HL-60 (cell line): ENCODE results near the gene ELF2.
"Not testable (repeated sequence)": the region's sequence is repeated elsewhere in the genome, so short reads cannot be mapped to it uniquely, and the experiment has no call there.

ENCODE experiments used
- DNase-seq, 2 experiments: peaks; one replicate each; pipeline ENCODE4 v3.0.0-alpha.2; 2010 to 2020; ENCODE audit warnings: low read depth in 1 of 2, low spot score in 1 of 2
- H3K27ac ChIP-seq: fragments of 250-450 bp; sonication (Bioruptor Pico); replicated peaks from 2 replicates; pipeline ENCODE4 v1.5.1; 2020; ENCODE audit warnings: mild to moderate bottlenecking, moderate library complexity
- H3K27me3 ChIP-seq: fragments of 250-450 bp; sonication (Bioruptor Pico); 2 replicates; pipeline ENCODE4 v1.5.1; 2021; ENCODE audit warnings: mild to moderate bottlenecking, moderate library complexity; ENCODE audit not compliant: insufficient read depth, poor library complexity, severe bottlenecking
- H3K4me3 ChIP-seq: replicated peaks from 2 replicates; pipeline ENCODE4 v1.5.1; 2011; ENCODE audit warnings: mild to moderate bottlenecking, control low read depth, low read length; ENCODE audit not compliant: insufficient read depth
- GABPA ChIP-seq: IDR thresholded peaks from 2 replicates; pipeline ENCODE4 v1.6.1; 2012; ENCODE audit warnings: low read depth
- POLR2AphosphoS5 ChIP-seq: IDR thresholded peaks from 2 replicates; pipeline ENCODE4 v1.6.1; 2012; ENCODE audit warnings: low read depth
- SPI1 ChIP-seq: IDR thresholded peaks from 2 replicates; pipeline ENCODE4 v1.6.1; 2012; ENCODE audit warnings: low read depth, mild to moderate bottlenecking, borderline replicate concordance
- TF ChIP-seq, protein P1 (sequence below): IDR thresholded peaks from 2 replicates; pipeline ENCODE4 v1.6.1; 2012; ENCODE audit warnings: low read depth; ENCODE audit not compliant: insufficient replicate concordance
- TF ChIP-seq, protein P2 (sequence below): IDR thresholded peaks from one replicate; pipeline ENCODE4 v1.5.1; 2011; ENCODE audit warnings: low read length, control low read depth, inconsistent platforms; ENCODE audit not compliant: insufficient read depth

ELF2 gene

DNA sequence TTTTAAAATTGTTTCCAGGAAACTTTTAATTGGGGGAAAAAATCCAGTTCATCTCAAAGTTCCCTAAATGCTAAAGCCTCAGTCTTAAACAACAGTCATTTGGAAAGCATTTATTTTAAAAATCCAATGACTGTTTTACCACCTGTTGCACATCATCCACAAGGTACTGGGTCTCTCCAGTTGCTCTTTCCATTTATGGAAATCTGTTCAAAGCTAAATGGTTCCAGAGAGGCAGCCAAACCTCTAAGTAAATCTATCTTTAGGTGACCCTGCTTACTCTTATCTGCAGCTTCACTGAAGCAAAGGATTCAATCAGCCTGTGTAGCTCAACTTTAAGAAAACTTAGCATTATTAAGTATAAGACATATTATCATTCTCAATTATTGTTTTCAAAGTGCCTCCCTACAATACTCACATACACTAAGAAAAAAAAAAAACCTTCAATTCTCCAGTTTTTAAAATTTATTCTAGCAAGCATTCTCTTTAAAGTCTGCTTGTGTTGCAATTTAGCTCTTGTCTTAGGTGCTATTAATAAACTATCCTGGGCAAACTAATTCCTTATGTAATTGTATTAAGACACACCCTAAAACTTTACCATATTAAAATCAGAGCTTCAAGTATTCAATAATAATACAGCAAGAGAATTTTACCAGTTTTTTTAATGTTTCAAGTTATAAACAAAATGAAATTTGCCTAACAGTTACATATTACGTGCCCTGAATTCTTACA lies 100.8 kb downstream of the ELF2 start:
- TF ChIP-seq, protein P1, sequence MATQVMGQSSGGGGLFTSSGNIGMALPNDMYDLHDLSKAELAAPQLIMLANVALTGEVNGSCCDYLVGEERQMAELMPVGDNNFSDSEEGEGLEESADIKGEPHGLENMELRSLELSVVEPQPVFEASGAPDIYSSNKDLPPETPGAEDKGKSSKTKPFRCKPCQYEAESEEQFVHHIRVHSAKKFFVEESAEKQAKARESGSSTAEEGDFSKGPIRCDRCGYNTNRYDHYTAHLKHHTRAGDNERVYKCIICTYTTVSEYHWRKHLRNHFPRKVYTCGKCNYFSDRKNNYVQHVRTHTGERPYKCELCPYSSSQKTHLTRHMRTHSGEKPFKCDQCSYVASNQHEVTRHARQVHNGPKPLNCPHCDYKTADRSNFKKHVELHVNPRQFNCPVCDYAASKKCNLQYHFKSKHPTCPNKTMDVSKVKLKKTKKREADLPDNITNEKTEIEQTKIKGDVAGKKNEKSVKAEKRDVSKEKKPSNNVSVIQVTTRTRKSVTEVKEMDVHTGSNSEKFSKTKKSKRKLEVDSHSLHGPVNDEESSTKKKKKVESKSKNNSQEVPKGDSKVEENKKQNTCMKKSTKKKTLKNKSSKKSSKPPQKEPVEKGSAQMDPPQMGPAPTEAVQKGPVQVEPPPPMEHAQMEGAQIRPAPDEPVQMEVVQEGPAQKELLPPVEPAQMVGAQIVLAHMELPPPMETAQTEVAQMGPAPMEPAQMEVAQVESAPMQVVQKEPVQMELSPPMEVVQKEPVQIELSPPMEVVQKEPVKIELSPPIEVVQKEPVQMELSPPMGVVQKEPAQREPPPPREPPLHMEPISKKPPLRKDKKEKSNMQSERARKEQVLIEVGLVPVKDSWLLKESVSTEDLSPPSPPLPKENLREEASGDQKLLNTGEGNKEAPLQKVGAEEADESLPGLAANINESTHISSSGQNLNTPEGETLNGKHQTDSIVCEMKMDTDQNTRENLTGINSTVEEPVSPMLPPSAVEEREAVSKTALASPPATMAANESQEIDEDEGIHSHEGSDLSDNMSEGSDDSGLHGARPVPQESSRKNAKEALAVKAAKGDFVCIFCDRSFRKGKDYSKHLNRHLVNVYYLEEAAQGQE, result no peak
- TF ChIP-seq, protein P2, sequence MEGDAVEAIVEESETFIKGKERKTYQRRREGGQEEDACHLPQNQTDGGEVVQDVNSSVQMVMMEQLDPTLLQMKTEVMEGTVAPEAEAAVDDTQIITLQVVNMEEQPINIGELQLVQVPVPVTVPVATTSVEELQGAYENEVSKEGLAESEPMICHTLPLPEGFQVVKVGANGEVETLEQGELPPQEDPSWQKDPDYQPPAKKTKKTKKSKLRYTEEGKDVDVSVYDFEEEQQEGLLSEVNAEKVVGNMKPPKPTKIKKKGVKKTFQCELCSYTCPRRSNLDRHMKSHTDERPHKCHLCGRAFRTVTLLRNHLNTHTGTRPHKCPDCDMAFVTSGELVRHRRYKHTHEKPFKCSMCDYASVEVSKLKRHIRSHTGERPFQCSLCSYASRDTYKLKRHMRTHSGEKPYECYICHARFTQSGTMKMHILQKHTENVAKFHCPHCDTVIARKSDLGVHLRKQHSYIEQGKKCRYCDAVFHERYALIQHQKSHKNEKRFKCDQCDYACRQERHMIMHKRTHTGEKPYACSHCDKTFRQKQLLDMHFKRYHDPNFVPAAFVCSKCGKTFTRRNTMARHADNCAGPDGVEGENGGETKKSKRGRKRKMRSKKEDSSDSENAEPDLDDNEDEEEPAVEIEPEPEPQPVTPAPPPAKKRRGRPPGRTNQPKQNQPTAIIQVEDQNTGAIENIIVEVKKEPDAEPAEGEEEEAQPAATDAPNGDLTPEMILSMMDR, result no peak
- TF ChIP-seq SPI1, result no peak
- no peak for TF ChIP-seq POLR2AphosphoS5
- TF ChIP-seq GABPA, result no peak
- no peak for DNase-seq
- Histone ChIP-seq H3K27me3 (no peaks in the 10 kb centered on the region), H3K27ac (no peak overlapping the region), H3K4me3 (no peak overlapping the region)

DNA sequence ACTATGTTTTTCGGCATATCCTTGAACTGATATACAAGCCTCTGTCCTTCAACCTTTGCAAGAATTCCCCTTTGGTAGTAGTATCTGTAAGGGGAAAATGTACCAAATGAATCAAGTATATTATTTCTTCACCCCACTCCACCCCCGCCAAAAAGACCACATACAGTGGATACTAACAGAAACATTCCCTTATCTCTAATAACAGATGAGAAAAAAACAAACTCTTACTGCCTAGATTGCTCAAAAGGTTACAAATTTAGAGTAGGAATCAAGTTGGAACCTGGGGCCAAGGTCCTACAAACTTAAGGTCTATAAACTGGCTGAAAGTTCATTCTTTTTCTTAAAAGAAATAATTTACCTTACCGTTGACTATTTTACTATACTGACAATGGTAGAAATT lies 116.4 kb downstream of the ELF2 start:
- TF ChIP-seq, protein P2, result no peak
- TF ChIP-seq POLR2AphosphoS5 (no peak), GABPA (no peak), SPI1 (no peak)
- TF ChIP-seq, protein P1, result no peak
- Histone ChIP-seq H3K27ac (no peak overlapping the region), H3K27me3 (no peaks in the 10 kb centered on the region), H3K4me3 (no peak overlapping the region)
- no peak for DNase-seq

DNA sequence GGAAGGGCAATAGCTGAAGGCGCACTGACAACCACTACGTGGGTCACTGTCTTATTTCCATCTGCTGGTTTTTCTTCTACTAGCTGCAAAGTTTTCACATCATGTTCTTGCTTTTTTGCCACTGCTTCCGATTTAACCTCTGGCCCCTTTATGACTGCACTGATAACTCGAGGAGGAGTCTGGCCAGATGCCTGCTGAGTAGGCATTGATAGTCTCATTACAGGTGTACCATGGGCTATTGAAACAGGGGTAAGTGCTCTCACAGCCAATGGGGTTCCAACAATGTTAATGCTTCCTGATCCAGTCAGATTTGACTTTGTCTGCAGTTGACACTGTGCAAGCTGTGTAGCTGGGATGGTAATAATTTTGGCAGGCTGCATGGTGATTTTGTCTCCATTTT lies 118.0 kb downstream of the ELF2 start:
- not testable (repeated sequence) for DNase-seq

DNA sequence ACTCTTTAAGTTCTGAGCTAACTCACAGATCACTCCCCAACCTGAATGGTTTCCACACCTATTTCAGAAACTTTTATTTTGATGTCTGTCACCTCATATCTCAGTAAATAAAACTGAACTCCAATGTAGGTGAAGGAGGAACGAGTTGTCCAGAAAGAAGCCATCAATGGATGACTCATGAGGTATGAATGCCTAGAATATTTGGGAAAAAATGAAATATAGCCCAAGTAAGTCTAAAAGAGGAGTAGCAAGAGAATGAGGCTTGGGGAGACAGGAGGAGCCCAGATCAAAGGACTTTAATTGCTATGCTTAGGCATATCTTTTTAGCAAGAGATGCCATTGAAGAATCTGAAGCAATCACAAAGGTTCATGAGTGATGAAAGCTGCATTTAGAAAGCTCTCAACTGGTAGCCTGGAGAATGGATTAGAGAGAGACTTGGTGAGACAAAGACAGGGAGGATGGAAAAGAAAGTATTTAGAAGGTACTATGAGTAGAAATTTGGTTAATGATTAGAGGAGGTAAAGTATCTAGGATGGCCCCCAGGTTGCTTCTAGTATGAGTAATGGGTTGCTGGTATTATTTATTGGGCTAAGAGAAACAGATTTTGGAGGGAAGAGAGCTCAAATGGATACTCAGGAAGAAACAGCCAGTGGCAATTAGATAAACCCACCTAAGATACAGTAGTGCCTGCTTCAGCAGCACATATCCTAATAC lies 122.1 kb downstream of the ELF2 start:
- TF ChIP-seq, protein P2, result no peak
- TF ChIP-seq, protein P1, result no peak
- TF ChIP-seq POLR2AphosphoS5 (no peak), GABPA (no peak), SPI1 (no peak)
- H3K27ac ChIP-seq, result no peak overlapping the region
- H3K4me3 ChIP-seq, result no peak overlapping the region
- H3K27me3 ChIP-seq, result no peaks in the 10 kb centered on the region
- no peak for DNase-seq

More for the DNA sequence above, 118.0 kb downstream of the ELF2 start:
- H3K27ac ChIP-seq, H3K4me3 ChIP-seq, H3K27me3 ChIP-seq: not testable (repeated sequence)
